Sigmoid colon (tissue), 4 donors: ENCODE measurements around the gene ICAM3.

ENCODE experiments used
- CTCF ChIP-seq, 4 experiments: fragments of 450-650 bp in 3 of 4; fragments of 200-600 bp in 1 of 4; IDR thresholded peaks; one replicate each; pipeline ENCODE4 v1.5.1; 2016 to 2019; ENCODE audit warnings: antibody characterized with exemption in 4 of 4, mild to moderate bottlenecking in 3 of 4, moderate library complexity in 2 of 4
- POLR2A ChIP-seq, 2 donors: fragments of 450-650 bp; IDR thresholded peaks; one replicate each; pipeline ENCODE4 v1.6.1; 2016; ENCODE audit warnings: antibody characterized with exemption in 2 of 2, mild to moderate bottlenecking in 2 of 2, moderate library complexity in 2 of 2
- POLR2AphosphoS5 ChIP-seq, 4 donors: sonication (generic); formaldehyde crosslinking; IDR thresholded peaks; one replicate each; pipeline ENCODE4 v1.6.1; 2017; ENCODE audit warnings: antibody characterized with exemption in 4 of 4

GRCh38 chr19:10317045-10317856 is 22.2 kb downstream of the ICAM3 start:
- no peak for TF ChIP-seq CTCF (IDR thresholded peaks at IDR 0.05)
- TF ChIP-seq POLR2A (IDR thresholded peaks at IDR 0.05), result no peak
- TF ChIP-seq POLR2AphosphoS5 (IDR thresholded peaks at IDR 0.05), result no peak
